ENCODE data around the gene RCOR1.

GRCh38 chr14:102652194-102652593 lies 59.7 kb downstream of the RCOR1 start:
- TF ChIP-seq CTCF (IDR thresholded peaks at IDR 0.05; ENCODE audit: low read length) (no peak), EZH2 (IDR thresholded peaks at IDR 0.05; ENCODE audit: borderline replicate concordance, low read length) (no peak)

Data from OCI-LY1 (cell line).